GM18861 (cell line): ENCODE measurements around the gene NUBP1.
"Not testable (repeated sequence)": the region's sequence is repeated elsewhere in the genome, so short reads cannot be mapped to it uniquely, and the experiment has no call there.

Experiments
- ATAC-seq: cut with Tn5 transposase; IDR thresholded peaks from one replicate; pipeline ENCODE4 v1.9.1; 2021; ENCODE audit not compliant: unreplicated experiment

Gene NUBP1

DNA sequence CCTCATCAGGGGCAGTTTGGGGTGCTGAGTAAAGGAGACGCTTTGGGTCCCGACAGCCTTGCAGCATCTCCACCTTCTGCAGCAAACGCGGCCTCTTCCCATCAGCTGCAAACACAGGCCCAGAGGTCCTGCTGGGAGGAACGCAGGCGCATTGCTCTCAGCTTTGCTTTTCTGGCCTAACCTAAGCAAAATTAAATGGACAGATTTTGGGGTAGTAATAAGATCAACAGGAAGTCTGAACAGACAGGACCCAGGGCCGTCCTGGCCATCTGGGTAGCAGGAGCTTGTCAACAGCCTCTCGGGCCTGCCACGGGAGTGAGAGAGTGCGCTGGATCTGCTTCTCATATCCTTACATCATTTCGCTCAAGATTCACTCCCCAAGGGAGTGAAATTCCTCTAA is 7.2 kb downstream of the NUBP1 start:
- ATAC-seq, result no peak

- no peak for ATAC-seq
Observed at GRCh38 chr16:10751291-10751697, 7.7 kb downstream of the NUBP1 start.

DNA sequence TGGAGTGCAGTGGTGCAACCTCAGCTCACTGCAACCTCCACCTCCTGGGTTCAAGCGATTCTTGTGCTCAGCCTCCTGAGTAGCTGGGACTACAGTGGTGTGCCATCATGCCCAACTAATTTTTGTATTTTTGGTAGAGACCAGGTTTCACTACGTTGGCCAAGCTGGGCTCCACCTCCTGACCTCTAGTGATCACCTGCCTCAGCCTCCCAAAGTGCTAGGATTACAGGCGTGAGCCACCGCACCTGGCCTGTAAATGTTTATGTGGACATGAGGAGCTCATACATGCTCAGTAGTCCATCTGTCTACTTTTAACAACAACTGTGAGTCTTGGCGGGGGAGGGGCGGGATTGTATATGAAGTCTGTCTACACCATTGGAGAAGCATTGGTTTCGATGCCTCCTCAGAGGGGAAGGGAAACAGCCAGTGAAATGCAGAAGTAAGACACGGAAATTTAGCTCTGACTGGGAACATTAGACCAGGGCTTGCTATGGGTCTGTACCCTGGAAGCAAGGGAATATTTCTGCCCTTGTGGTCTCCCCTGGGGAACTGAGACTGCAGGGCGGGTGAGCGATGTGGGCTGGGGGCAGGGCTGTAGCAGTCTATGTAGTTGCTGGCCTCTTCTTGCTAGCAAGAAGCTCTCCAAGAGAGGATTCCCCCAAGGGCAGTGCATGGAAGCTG is 9.3 kb downstream of the NUBP1 start:
- ATAC-seq, result peak; percentile 38

DNA sequence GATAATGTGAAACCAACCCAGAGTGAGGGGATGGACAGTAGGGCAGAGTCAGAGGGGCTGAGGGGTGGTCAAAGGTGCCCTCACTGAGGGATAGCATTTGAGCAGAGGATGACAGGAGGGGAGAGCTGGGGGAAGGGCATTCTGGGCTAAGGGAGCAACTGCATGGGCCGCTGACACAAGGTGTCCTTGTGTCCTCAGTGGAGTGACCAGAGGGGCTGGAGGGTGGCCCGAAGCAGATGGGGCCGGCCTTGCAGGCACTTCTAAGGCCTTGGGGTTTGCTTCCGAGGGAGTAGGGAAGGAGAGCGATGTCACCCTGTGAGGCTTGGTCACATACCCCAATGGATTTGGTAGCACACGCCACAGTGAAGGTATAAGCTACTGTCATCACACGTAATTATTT is 10.0 kb downstream of the NUBP1 start:
- ATAC-seq, result no peak

DNA sequence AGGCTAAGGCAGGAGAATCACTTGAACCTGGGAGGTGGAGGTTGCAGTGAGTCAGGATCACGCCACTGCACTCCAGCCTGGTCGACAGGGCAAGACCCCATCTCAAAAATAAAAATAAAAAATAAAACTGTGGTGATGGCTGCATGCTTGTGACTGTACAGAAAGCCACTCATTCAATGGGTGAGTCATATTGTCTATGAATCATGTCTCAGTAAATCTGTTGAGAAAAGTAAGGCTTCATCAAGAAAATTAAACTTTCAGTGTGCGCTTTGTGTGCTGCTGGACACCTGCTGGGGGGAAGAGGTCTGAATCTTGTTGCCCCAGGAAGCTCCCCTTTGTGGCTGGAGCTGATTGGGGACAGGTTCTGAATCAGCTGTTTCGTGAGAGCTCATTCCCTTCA is 11.3 kb downstream of the NUBP1 start:
- ATAC-seq, result no peak

GRCh38 chr16:10756574-10756973 is 12.9 kb downstream of the NUBP1 start:
- ATAC-seq, result no peak

GRCh38 chr16:10760858-10761257 is 17.2 kb downstream of the NUBP1 start:
- no peak for ATAC-seq

GRCh38 chr16:10761373-10761772 is 17.7 kb downstream of the NUBP1 start:
- ATAC-seq, result no peak

DNA sequence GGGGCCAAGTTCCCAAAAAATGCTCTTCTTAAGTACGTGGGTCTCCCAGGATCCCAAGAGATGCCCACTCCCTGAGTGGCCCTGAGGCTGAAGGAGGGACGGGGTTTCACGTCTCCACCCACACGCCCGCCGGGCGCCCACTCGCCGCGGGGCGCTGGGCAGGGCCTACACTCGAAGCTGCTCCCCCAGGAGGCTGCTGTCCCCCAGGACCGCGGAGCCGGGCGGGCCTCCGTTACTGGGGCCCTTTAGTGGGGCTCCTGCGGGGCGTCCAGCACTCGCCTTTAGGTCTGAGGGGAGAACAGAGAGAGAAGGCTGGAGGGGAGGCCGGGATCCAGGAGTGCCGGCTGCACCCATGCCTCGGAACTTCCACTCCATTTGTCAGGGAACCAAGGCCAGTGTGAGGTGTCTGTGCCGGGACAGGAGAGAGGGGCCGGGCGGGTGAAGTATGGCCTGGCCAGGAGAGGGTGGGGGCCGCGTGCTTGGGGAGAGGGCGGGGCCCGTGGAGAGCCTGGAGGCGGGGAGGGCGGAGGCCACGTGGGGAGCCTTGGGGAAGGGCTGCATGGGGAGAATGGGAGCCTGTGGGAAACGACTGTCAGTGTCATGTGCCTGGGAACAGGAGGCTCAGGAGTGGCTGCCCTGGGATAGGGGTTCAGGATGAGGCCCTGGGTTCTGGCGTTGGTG is 18.8 kb downstream of the NUBP1 start:
- ATAC-seq, result no peak

GRCh38 chr16:10763456-10763855 is 19.8 kb downstream of the NUBP1 start:
- no peak for ATAC-seq

DNA sequence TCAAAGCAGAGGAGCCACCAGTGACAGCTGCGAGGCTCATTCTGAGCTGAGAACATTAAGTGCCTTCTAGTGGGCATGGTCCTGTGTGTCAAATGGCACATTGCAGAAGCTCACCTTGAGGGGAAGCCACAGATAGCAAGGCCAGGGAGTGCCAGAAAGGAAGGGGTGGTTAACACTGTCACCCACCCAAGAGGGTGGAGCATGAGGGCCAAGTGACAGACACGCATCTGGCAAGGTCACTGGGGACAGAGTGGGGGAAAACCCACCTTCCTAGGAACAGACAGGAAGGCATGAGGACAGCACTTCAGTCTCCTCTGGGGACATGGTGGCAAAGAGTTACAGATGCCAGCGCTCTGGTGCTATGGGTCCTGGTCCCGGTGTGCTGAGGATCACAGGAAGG is 22.1 kb downstream of the NUBP1 start:
- peak; percentile 78 for ATAC-seq

DNA sequence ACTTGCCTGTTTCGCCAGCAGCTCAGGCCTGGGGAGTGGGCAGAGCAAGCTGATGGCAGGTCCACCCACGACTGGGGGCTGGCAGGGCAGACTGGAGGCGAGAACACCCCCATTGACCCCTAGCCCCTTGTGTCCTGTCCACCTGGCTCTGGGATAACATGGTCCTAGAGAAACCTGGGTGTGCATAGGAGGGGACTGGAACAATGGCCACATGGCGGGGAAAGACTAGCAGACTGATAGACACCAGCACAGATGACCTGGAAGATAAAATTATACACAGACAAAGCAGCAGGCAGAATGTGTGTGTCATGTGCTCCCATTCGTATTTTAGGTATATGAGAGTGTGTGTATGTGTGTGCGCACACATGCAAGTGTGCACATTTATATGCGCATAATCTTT is 23.5 kb downstream of the NUBP1 start:
- ATAC-seq, result no peak

GRCh38 chr16:10769381-10769780 is 25.7 kb downstream of the NUBP1 start:
- ATAC-seq, result no peak

DNA sequence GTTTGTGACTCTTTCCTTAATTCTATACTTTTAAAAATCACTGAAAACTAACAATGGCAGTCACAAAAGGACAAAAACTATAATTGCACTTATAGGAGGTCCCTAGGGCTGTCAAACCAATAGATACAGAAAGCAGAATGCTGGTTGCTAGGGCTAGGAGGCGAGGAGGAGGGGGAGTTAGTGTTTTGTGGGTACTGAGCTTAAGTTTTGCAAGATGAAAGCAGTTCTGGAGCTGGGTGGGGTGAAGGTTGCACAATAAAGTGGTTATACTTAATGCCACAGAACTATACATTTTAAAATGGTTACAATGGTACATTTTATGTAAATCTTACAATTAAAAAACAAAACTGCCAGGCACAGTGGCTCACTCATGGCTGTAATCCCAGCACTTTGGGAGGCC is 27.3 kb downstream of the NUBP1 start:
- no peak for ATAC-seq

DNA sequence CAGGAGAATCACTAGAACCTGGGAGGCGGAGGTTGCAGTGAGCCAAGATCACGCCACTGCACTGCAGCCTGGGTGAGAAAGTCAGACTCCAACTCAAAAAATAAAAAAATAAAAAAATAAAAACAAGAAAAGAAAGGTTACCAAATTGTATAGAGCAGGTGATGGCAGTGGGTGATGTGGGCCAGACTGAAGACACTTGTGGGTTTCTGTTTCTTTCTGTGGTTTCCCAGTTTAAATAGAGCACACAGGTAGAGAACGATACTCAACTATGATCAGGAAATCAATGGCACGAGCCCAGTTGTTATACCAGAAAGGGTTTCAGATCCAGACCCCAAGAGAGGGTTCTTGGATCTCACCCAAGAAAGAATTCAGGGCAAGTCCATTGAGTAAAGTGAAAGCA is 32.6 kb downstream of the NUBP1 start:
- ATAC-seq, result peak; percentile 66

DNA sequence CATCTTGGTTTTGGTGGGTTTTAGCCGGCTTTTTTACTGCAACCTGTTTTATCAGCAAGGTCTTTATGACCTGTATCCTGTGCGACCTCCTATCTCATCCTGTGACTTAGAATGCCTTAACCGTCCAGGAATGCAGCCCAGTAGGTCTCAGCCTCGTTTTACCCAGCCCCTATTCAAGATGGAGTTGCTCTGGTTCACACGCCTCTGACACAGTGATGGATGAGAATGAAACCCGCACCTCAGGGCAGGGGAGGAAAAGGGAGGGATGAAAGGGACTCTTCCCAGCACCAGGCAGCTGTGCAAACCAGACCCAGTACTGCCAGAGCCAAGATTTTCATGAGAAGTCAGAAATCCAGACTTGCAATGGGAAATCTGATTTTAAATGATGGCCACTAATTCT is 33.3 kb downstream of the NUBP1 start:
- ATAC-seq, result not testable (repeated sequence)

GRCh38 chr16:10777356-10777755 is 33.7 kb downstream of the NUBP1 start:
- ATAC-seq, result no peak

DNA sequence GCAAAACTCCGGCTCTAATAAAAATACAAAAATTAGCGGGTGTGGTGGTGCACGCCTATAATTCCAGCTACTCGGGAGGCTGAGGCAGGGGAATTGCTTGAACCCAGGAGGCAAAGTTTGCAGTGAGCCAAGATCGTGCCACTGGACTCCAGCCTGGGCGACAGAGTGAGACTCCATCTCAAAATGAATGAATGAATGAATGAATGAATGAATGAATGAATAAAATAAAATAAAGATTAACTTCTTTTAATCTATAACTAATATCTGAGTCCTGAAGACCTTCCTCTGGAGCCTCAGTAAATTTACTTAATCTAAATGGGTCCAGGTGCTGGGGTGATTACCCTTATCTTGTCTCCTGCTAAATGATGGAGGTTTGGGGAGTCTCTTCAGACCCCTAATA is 36.3 kb downstream of the NUBP1 start:
- not testable (repeated sequence) for ATAC-seq

DNA sequence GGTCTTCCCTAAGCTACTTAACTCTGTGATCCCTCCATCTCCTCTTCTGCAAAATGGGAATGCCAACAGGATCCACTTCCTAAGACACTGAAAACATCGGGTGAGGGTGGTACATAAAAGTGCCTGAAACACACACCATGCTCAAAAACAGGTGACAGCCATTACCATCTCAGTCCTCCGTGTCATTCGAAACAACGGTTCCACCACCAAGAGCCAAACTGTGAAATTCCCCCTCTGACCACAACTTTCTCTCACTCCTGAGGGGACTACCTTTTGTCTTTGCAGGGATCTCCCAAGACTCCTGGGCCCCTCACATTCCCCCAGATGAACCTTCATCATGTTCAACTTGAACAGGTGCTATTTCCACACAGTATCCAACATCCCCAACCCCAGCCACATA is 37.0 kb downstream of the NUBP1 start:
- ATAC-seq, result no peak

DNA sequence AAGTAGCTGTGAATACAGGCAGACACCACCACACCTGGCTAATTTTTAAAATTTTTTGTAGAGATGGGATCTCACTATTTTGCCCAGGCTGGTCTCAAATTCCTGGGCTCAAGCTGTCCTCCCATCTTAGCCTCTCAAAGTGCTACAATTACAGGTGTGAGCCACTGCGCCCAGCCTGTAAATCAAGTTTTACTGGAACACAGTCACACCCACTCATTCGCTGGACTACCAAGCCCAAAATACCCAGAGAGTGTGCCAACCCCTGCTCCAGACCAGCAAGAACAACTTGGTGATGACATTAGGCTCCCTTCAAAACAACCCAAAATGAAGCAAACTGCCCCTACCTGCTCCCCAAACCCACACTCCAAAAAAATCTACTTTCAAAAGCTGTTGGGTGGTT is 39.0 kb downstream of the NUBP1 start:
- no peak for ATAC-seq

- no peak for ATAC-seq
Observed at GRCh38 chr16:10787304-10787703, 43.7 kb downstream of the NUBP1 start.

- not testable (repeated sequence) for ATAC-seq
Observed at GRCh38 chr16:10788630-10789029, 45.0 kb downstream of the NUBP1 start.

DNA sequence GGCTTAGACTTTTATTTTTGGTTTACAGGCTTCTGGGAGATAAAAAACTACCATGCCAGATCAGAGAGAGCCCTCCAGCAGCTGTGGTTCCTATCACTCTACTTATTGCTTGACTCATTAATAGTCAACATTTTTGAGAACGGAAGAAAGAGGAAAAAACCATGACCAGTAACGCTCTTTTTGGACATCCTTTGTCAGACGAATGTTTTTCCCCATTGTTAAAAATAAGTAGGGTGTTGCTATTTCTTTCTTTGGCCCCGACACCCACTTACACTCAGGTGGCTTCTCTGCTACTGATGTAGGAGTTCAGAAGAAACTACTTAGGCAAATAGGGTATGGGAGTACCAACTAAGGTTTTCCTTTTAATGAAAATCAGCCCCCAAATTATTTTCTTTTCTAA is 47.4 kb downstream of the NUBP1 start:
- ATAC-seq, result peak; percentile 47
